Left lobe of liver (tissue), 2 donors: ENCODE measurements around the gene IL22RA1. TPM values are rescaled to one million over a fixed set of nuclear protein-coding genes. Genes with fewer than 3 reads are reported as not detected.

Experiments used
- ATAC-seq: fragments of 200-7000 bp; cut with Tn5 transposase; one replicate; pipeline ENCODE4 v1.9.1; 2020; ENCODE audit warnings: mild to moderate bottlenecking, moderate library complexity
- DNase-seq: peaks from one replicate; pipeline ENCODE4 v3.0.0-alpha.2; 2020; ENCODE audit warnings: low spot score
- total RNA-seq: library from RNA; stranded (reverse); gene quantifications from one replicate; pipeline ENCODE4 v1.2.1, GENCODE V29; 2021
- donor health status: DM: no; HTN: no; CAD: no; lungs with moderate emphysema.
- donor health status: DM: no; HTN: yes; CAD: no.

Gene IL22RA1
- total RNA-seq, 1 donor from 2014 or later = 2.9 TPM

- ATAC-seq (no peak), DNase-seq (no peak)
These were observed 24.3 kb downstream of the IL22RA1 start for GRCh38 chr1:24118410-24119242.

- DNase-seq = no peak
- ATAC-seq = no peak
These were observed 25.1 kb downstream of the IL22RA1 start for GRCh38 chr1:24117722-24118409.

- ATAC-seq = no peak
- no peak for DNase-seq
These were observed 25.8 kb downstream of the IL22RA1 start for GRCh38 chr1:24117132-24117531.

GRCh38 chr1:24114753-24115152, 28.2 kb downstream of the IL22RA1 start:
- no peak for ATAC-seq
- DNase-seq = no peak

- DNase-seq (no peak), ATAC-seq (no peak)
These were observed 29.3 kb downstream of the IL22RA1 start for GRCh38 chr1:24113641-24114033.

GRCh38 chr1:24111996-24112779, 30.8 kb downstream of the IL22RA1 start, which contains the start of gene MYOM3:
MYOM3 (minus strand) TSS chr1:24112135; CDS start chr1:24108636, 3,499 bp downstream.
- ATAC-seq (peak; percentile 91), DNase-seq (no peak)

- ATAC-seq = no peak
- no peak for DNase-seq
These were observed 31.5 kb downstream of the IL22RA1 start for GRCh38 chr1:24111262-24111995.

- ATAC-seq (no peak), DNase-seq (no peak)
These were observed 32.2 kb downstream of the IL22RA1 start for GRCh38 chr1:24110642-24111261.

- no peak for ATAC-seq
- DNase-seq = no peak
These were observed 33.1 kb downstream of the IL22RA1 start for GRCh38 chr1:24109686-24110475.

GRCh38 chr1:24109166-24109483, 33.8 kb downstream of the IL22RA1 start:
- no peak for DNase-seq
- no peak for ATAC-seq

GRCh38 chr1:24108334-24109165, 34.4 kb downstream of the IL22RA1 start:
- ATAC-seq = no peak
- DNase-seq = no peak

GRCh38 chr1:24107462-24108138, 35.3 kb downstream of the IL22RA1 start:
- DNase-seq (no peak), ATAC-seq (no peak)

- no peak for ATAC-seq
- no peak for DNase-seq
These were observed 37.4 kb downstream of the IL22RA1 start for GRCh38 chr1:24105368-24106160.

GRCh38 chr1:24104854-24105253, 38.1 kb downstream of the IL22RA1 start:
- DNase-seq (no peak), ATAC-seq (no peak)

- no peak for ATAC-seq
- DNase-seq = no peak
These were observed 39.1 kb downstream of the IL22RA1 start for GRCh38 chr1:24103879-24104278.

GRCh38 chr1:24103408-24103807, 39.5 kb downstream of the IL22RA1 start:
- ATAC-seq (no peak), DNase-seq (no peak)

- ATAC-seq (no peak), DNase-seq (no peak)
These were observed 40.0 kb downstream of the IL22RA1 start for GRCh38 chr1:24102961-24103360.
